ENCODE data around the gene IPO4. TPM values are rescaled to one million over a fixed set of nuclear protein-coding genes. Genes with fewer than 3 reads are reported as not detected.

IPO4 gene
- total RNA-seq, 1 experiment from 2014 or later = 116 TPM

GRCh38 chr14:24130717-24131548 is 57.7 kb downstream of the IPO4 start:
- no peak for DNase-seq
- no peaks in the 10 kb centered on the region; a peak in 1 of 7 replicates for H3K36me3 Mint-ChIP-seq (ENCODE audit: insufficient read depth in 1 of 3, low read depth in 3 of 3)

More at GRCh38 chr14:24130717-24131548, 57.7 kb downstream of the IPO4 start:
- H3K79me1 ChIP-seq (ENCODE audit: insufficient read depth, low read depth, low read length, poor library complexity, severe bottlenecking) = no peaks in the 10 kb centered on the region
- H2BK5ac ChIP-seq (ENCODE audit: insufficient read length, low read length) = no peak overlapping the region
- peaks cover 5% of the 10 kb centered on the region for H3K23me2 ChIP-seq (ENCODE audit: insufficient read length, low read depth, low read length, poor library complexity, severe bottlenecking)
- no peak overlapping the region for H2AFZ ChIP-seq (ENCODE audit: low read length)
- H4K91ac ChIP-seq (ENCODE audit: insufficient read length, low read depth, low read length) = no peak overlapping the region
- no peak overlapping the region for H3K56ac ChIP-seq (ENCODE audit: insufficient read length, low read depth, low read length)
- no peaks in the 10 kb centered on the region for H3K27me3 ChIP-seq (ENCODE audit: insufficient read depth, low read length)
- no peak overlapping the region for H2BK20ac ChIP-seq (ENCODE audit: low read depth, low read length, poor library complexity, severe bottlenecking)
- no peak overlapping the region for H3K4me3 Mint-ChIP-seq
- H3K4me1 ChIP-seq (ENCODE audit: insufficient read depth, low read length) = no peaks in the 10 kb centered on the region
- H3T11ph ChIP-seq (ENCODE audit: low read length) = no peak overlapping the region
- H4K8ac ChIP-seq (replicated peaks; ENCODE audit: insufficient read length, low read depth, low read length) = no peak overlapping the region
- H3K27me3 Mint-ChIP-seq (ENCODE audit: low read depth) = no peaks in the 10 kb centered on the region
- H3K14ac ChIP-seq (ENCODE audit: insufficient read depth, low read length) = no peak overlapping the region
- WGBS (ENCODE audit: extremely low coverage, insufficient read length, low lambda C conversion rate) = no CpG with 5 or more reads among the region's 7 CpGs
- no peak overlapping the region for H3K18ac ChIP-seq (ENCODE audit: insufficient read length, low read depth, low read length)
- H4K5ac ChIP-seq (ENCODE audit: insufficient read length, low read depth, low read length) = no peak overlapping the region
- no peak overlapping the region for H2AK5ac ChIP-seq (ENCODE audit: insufficient read length, low read length)
- H3K4me1 Mint-ChIP-seq = peaks cover 6 to 7% of the 10 kb centered on the region in 2 experiments; a peak in 3 of 4 replicates
- no peaks in the 10 kb centered on the region for H3K9me3 ChIP-seq (ENCODE audit: control insufficient read depth, low read depth, low read length)
- no peak overlapping the region for H2BK120ac ChIP-seq (ENCODE audit: low read depth, low read length, poor library complexity, severe bottlenecking)
- 0 out of 5 replicates have a peak, but pooled peaks cover 0 to 2% of the 10 kb centered on the region in 2 experiments for H3K9me3 Mint-ChIP-seq
- no peaks in the 10 kb centered on the region for H4K20me1 ChIP-seq (ENCODE audit: control insufficient read depth, insufficient read depth, insufficient read length)
- H3K23ac ChIP-seq (ENCODE audit: insufficient read length, low read depth, low read length) = no peak overlapping the region
- H2BK12ac ChIP-seq (ENCODE audit: insufficient read length, low read depth, low read length) = no peak overlapping the region
- no peak overlapping the region for H3K4me2 ChIP-seq (ENCODE audit: insufficient read depth, insufficient read length, low read length)
- no peak overlapping the region for H3K4ac ChIP-seq (ENCODE audit: low read depth, low read length)
- H3K9ac ChIP-seq (ENCODE audit: extremely low read depth, insufficient read length, low read length) = no peak overlapping the region
- H3K79me2 ChIP-seq (ENCODE audit: insufficient read depth, low read length) = no peaks in the 10 kb centered on the region
- no peak overlapping the region for H2BK15ac ChIP-seq (ENCODE audit: low read depth, low read length)
- peak overlapping the region in 2 of 3 experiments; percentile 31 to 48; a peak in 2 of 7 replicates for H3K27ac Mint-ChIP-seq
- no peak overlapping the region for H3K27ac ChIP-seq (ENCODE audit: insufficient read length, low read depth, low read length)
- no peak for TF ChIP-seq CTCF (conservative IDR thresholded peaks at IDR 0.05)
